Endothelial cell of umbilical vein (primary cell): ENCODE measurements around the gene PPP1R12C. TPM values are rescaled to one million over a fixed set of nuclear protein-coding genes. Genes with fewer than 3 reads are reported as not detected.

Experiments
- BruUV-seq: library from RNA; stranded (reverse); fragments of 400-500 nt; replicated peaks from 2 replicates; lab custom pipeline; 2021; lab: Mats Ljungman, UMichigan
- CTCF ChIA-PET: fragments of 300-600, 350-600 bp; sonication (Branson Sonifier 250); formaldehyde crosslinking; loops from one replicate; lab custom pipeline; 2021; ENCODE audit warnings: antibody characterized with exemption, inconsistent platforms; lab: Charles Lee
- POLR2A ChIA-PET: fragments of 300-600, 350-600 bp; sonication (Branson Sonifier 250); formaldehyde crosslinking; loops from one replicate; lab custom pipeline; 2021; ENCODE audit warnings: antibody characterized with exemption, inconsistent platforms; lab: Charles Lee
- DNase-seq: peaks from one replicate; pipeline ENCODE4 v3.0.0-alpha.2; 2011; ENCODE audit warnings: low read depth, low spot score
- FAIRE-seq: peaks from 2 replicates; lab custom pipeline; 2011; peaks lifted over from hg19 to GRCh38; lab: Jason Lieb, UNC
- H2AFZ ChIP-seq: 2 replicates; pipeline ENCODE4 v1.6.0; 2012; ENCODE audit warnings: low read depth, low read length, control low read depth, inconsistent platforms
- H3K27ac ChIP-seq: 2 replicates; pipeline ENCODE4 v1.5.1; 2011; ENCODE audit warnings: low read depth, mild to moderate bottlenecking, control low read depth, low read length, moderate library complexity; ENCODE audit not compliant: insufficient read depth
- H3K27me3 ChIP-seq, 2 experiments: 2 replicates each; pipeline versions ENCODE4 v1.6.0 to v1.6.1; 2011; ENCODE audit warnings: low read length in 2 of 2, mixed read lengths in 1 of 2; ENCODE audit not compliant: control insufficient read depth in 2 of 2, insufficient read depth in 2 of 2
- H3K36me3 ChIP-seq, 2 experiments: 2 replicates in 1 of 2; 3 replicates in 1 of 2; pipeline ENCODE4 v1.5.1; 2011; ENCODE audit warnings: low read length in 2 of 2, mild to moderate bottlenecking in 1 of 2, moderate library complexity in 1 of 2; ENCODE audit not compliant: control insufficient read depth in 2 of 2, insufficient read depth in 2 of 2; ENCODE audit errors: extremely low read depth in 1 of 2
- H3K4me1 ChIP-seq: 3 replicates; pipeline ENCODE4 v1.5.1; 2011; ENCODE audit warnings: mild to moderate bottlenecking, low read length; ENCODE audit not compliant: control insufficient read depth, insufficient read depth; ENCODE audit errors: extremely low read depth
- H3K4me2 ChIP-seq: 2 replicates; pipeline ENCODE4 v1.6.1; 2011; ENCODE audit warnings: low read length, control low read depth, mixed read lengths; ENCODE audit not compliant: insufficient read depth
- H3K4me3 ChIP-seq, 3 experiments: fragments of 200-600 bp in 1 of 3; sonication (generic), shearing (Covaris generic) in 1 of 3; replicated peaks in 1 of 3; 2 replicates each; pipeline ENCODE4 v1.5.1; 2011 to 2016; ENCODE audit warnings: control low read depth in 3 of 3, low read length in 3 of 3, mild to moderate bottlenecking in 2 of 3, inconsistent platforms in 1 of 3, low read depth in 1 of 3, moderate library complexity in 1 of 3; ENCODE audit not compliant: insufficient read depth in 1 of 3
- H3K79me2 ChIP-seq: 2 replicates; pipeline ENCODE4 v1.6.0; 2012; ENCODE audit warnings: low read length, inconsistent platforms; ENCODE audit not compliant: control insufficient read depth, insufficient read depth
- H3K9ac ChIP-seq: replicated peaks from 2 replicates; pipeline ENCODE3; 2011; ENCODE audit warnings: low read length, control low read depth; ENCODE audit not compliant: insufficient read depth; ENCODE audit errors: extremely low read depth
- H3K9me1 ChIP-seq: replicated peaks from 3 replicates; pipeline ENCODE4 v1.6.0; 2011; ENCODE audit warnings: mild to moderate bottlenecking, low read length; ENCODE audit not compliant: control insufficient read depth, insufficient read depth; ENCODE audit errors: extremely low read depth
- H3K9me3 ChIP-seq: replicated peaks from 2 replicates; pipeline ENCODE4 v1.5.1; 2012; ENCODE audit warnings: low read length, inconsistent platforms; ENCODE audit not compliant: control insufficient read depth, insufficient read depth
- H4K20me1 ChIP-seq: replicated peaks from 2 replicates; pipeline ENCODE3; 2011; ENCODE audit warnings: mild to moderate bottlenecking, low read length; ENCODE audit not compliant: control insufficient read depth, insufficient read depth; ENCODE audit errors: extremely low read depth
- CTCF ChIP-seq, 2 donors: IDR thresholded peaks; 1 replicate in 1 of 2; 2 replicates in 1 of 2; pipeline ENCODE4 v1.5.1; 2011; ENCODE audit warnings: low read length in 2 of 2, mild to moderate bottlenecking in 2 of 2, moderate library complexity in 2 of 2, control low read depth in 1 of 2, inconsistent platforms in 1 of 2, low read depth in 1 of 2; ENCODE audit not compliant: insufficient read depth in 1 of 2; ENCODE audit errors: extremely low read depth in 1 of 2
- EZH2 ChIP-seq: IDR thresholded peaks from 2 replicates; pipeline ENCODE4 v1.6.1; 2012; ENCODE audit warnings: borderline replicate concordance, low read depth, mild to moderate bottlenecking, moderate library complexity, low read length, inconsistent platforms; ENCODE audit not compliant: severe bottlenecking
- FOS ChIP-seq: IDR thresholded peaks from 2 replicates; pipeline ENCODE4 v1.6.1; 2011; ENCODE audit warnings: mild to moderate bottlenecking, low read length, moderate library complexity, borderline replicate concordance; ENCODE audit not compliant: insufficient read depth
- GATA2 ChIP-seq: IDR thresholded peaks from 2 replicates; pipeline ENCODE4 v1.7.0; 2011; ENCODE audit warnings: low read depth, mild to moderate bottlenecking, moderate library complexity, mixed read lengths, low read length; ENCODE audit not compliant: insufficient read length, insufficient read depth
- JUN ChIP-seq: IDR thresholded peaks from 2 replicates; pipeline ENCODE4 v1.6.1; 2011; ENCODE audit warnings: borderline replicate concordance, low read depth; ENCODE audit not compliant: insufficient read length, insufficient read depth
- MAX ChIP-seq: IDR thresholded peaks from 2 replicates; pipeline ENCODE4 v1.6.1; 2011; ENCODE audit not compliant: insufficient read depth, insufficient read length
- MYC ChIP-seq: IDR thresholded peaks from one replicate; pipeline ENCODE4 v1.6.1; 2011; ENCODE audit warnings: mild to moderate bottlenecking, low read depth, low read length
- POLR2A ChIP-seq: IDR thresholded peaks from 2 replicates; pipeline ENCODE4 v1.6.1; 2012; ENCODE audit warnings: low read depth, mild to moderate bottlenecking, control low read depth, low read length
- POLR2AphosphoS5 ChIP-seq: IDR thresholded peaks from 2 replicates; pipeline ENCODE4 v1.6.1; 2012; ENCODE audit warnings: low read depth, mild to moderate bottlenecking, control low read depth, low read length, moderate library complexity; ENCODE audit not compliant: insufficient read depth
- dilution Hi-C: fragments of 300-500 bp; cut with MboI; formaldehyde crosslinking; loops from one replicate; pipeline ENCODE4 v1.15.0; 2019; ENCODE audit warnings: low sequenced_read_pairs; ENCODE audit not compliant: extremely low pct_ligation_motif_present
- intact Hi-C: fragments of 100-400 bp; cut with micrococcal nuclease; formaldehyde crosslinking; loops from one replicate; pipeline ENCODE4 v1.10.0; 2022
- polyA plus RNA-seq, 4 experiments: library from polyadenylated mRNA; depleted of rRNA in 3 of 4; stranded (reverse) in 3 of 4; unstranded in 1 of 4; fragments of >200 nt; gene quantifications; 2 replicates each; pipeline versions ENCODE4 v1.2.1 to v1.2.3, GENCODE V29; 2011 to 2012; ENCODE audit warnings: missing spikeins in 1 of 4
- total RNA-seq: library from RNA; stranded (reverse); gene quantifications from 2 replicates; pipeline ENCODE4 v1.2.3, GENCODE V29; 2021

PPP1R12C gene
- total and polyA plus RNA-seq, 2 donors (not counting 3 experiments of a cell fraction or from before 2014, with no cell fraction given) = 69.5 to 149 TPM

- Histone ChIP-seq H3K9me3 (no peaks in the 10 kb centered on the region), H3K4me2 (peak overlapping the region; percentile 34), H3K4me3 (peak overlapping the region in 1 of 3 experiments; percentile 27), H3K9ac (peak overlapping the region; percentile 33), H3K36me3 (peaks cover 0 to 8% of the 10 kb centered on the region in 2 experiments), H3K79me2 (no peaks in the 10 kb centered on the region), H3K27me3 (no peaks in the 10 kb centered on the region), H4K20me1 (no peaks in the 10 kb centered on the region), H2AFZ (peak overlapping the region; percentile 15), H3K4me1 (peaks cover 19% of the 10 kb centered on the region), H3K27ac (peak overlapping the region; percentile 55), H3K9me1 (no peaks in the 10 kb centered on the region)
- ChIA-PET CTCF (interaction anchor here (1.6 kb wide), 1 partner anchor 13 kb away, joined by 3 read pairs; no protein-coding TSS in a partner anchor), POLR2A (no interaction called here)
- BruUV-seq = no TSS peak
- peak; percentile 74 for DNase-seq
- dilution Hi-C loops = no loop called here
- TF ChIP-seq EZH2 = no peak
- TF ChIP-seq POLR2A = peak; percentile 44
- TF ChIP-seq GATA2 = peak; percentile 88
- peak; percentile 63 for TF ChIP-seq POLR2AphosphoS5
- peak; percentile 71 for FAIRE-seq
- intact Hi-C loops = no loop called here
These were observed 75.7 kb downstream of the PPP1R12C start for GRCh38 chr19:55041627-55042343.

GRCh38 chr19:55041244-55041626 is 76.2 kb downstream of the PPP1R12C start:
- ChIA-PET POLR2A (no interaction called here), CTCF (no interaction called here)
- BruUV-seq = TSS peak; percentile 7
- Histone ChIP-seq H3K4me1 (peaks cover 19% of the 10 kb centered on the region), H2AFZ (no peak overlapping the region), H3K9ac (peak overlapping the region; percentile 33), H3K9me1 (no peaks in the 10 kb centered on the region), H3K36me3 (peaks cover 0 to 8% of the 10 kb centered on the region in 2 experiments), H4K20me1 (no peaks in the 10 kb centered on the region), H3K9me3 (no peaks in the 10 kb centered on the region), H3K79me2 (no peaks in the 10 kb centered on the region), H3K27me3 (no peaks in the 10 kb centered on the region), H3K4me3 (peak overlapping the region in 1 of 3 experiments; percentile 27), H3K27ac (peak overlapping the region; percentile 55), H3K4me2 (peak overlapping the region; percentile 34)
- FAIRE-seq (no peak), DNase-seq (no peak)
- no peak for TF ChIP-seq GATA2
- no peak for TF ChIP-seq EZH2
- no peak for TF ChIP-seq CTCF (IDR thresholded peaks at IDR 0.05; ENCODE audit: extremely low read depth in 1 of 2, insufficient read depth in 1 of 2, low read depth in 1 of 2, low read length in 2 of 2)
- TF ChIP-seq POLR2A = no peak
- no peak for TF ChIP-seq MAX
- TF ChIP-seq JUN = no peak
- TF ChIP-seq MYC = no peak
- no peak for TF ChIP-seq FOS
- TF ChIP-seq POLR2AphosphoS5 = no peak
- dilution Hi-C loops = no loop called here
- intact Hi-C loops = no loop called here
